ENCODE measurements around the gene CHRDL2.

The CHRDL2 gene

DNA sequence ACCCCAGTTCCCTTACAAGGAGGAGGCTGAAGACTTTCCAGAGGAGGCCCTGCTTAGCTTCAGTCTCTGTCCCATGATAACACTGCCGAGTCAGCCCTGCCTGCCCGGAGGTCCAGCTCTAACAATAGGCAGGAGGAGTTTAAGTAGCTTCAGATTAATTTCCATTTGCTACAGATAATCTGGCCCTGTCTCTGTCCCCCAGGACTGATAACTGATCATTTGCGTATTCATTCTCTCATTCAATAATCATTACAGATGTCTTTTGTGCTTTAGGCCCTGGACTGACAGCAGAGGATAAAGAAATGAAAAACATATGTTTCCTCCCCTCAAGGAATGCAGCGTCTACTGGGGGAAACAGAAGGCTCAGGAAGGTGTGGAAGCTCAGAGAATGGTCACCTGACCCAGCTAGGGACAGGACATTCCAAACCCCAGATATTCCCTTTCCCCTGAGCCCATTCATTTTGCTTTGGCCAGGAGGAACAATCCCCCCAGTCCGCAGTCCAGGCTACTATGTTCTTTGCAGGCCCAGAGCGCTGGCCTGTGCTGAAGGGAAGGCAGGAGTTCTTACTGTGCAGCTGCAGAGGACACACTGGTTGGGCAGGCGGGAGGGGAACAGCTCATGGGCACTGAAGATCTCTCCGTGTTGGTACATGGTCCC is 20.8 kb downstream of the CHRDL2 start:
- no peak for DNase-seq (ENCODE audit: low spot score)

DNA sequence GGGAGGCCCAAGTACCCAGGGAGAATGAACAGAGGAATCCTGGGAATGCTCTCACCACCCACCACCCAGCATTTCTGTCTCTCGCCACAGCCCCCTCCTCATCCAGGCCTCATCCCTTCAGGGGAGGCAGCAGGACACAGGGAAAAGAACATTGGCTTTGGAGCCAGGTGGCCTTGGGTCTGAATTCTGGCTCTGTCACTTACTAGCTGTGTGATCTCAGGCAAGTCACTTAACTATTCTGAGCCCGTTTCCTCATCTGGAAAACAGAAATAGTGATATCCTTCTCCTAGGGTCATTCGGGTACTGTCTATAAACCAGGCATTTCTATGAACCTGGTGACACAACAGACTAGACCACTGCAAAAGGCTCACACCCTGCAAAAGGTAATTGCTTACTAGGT is 22.1 kb downstream of the CHRDL2 start:
- DNase-seq (ENCODE audit: low spot score), result no peak

DNA sequence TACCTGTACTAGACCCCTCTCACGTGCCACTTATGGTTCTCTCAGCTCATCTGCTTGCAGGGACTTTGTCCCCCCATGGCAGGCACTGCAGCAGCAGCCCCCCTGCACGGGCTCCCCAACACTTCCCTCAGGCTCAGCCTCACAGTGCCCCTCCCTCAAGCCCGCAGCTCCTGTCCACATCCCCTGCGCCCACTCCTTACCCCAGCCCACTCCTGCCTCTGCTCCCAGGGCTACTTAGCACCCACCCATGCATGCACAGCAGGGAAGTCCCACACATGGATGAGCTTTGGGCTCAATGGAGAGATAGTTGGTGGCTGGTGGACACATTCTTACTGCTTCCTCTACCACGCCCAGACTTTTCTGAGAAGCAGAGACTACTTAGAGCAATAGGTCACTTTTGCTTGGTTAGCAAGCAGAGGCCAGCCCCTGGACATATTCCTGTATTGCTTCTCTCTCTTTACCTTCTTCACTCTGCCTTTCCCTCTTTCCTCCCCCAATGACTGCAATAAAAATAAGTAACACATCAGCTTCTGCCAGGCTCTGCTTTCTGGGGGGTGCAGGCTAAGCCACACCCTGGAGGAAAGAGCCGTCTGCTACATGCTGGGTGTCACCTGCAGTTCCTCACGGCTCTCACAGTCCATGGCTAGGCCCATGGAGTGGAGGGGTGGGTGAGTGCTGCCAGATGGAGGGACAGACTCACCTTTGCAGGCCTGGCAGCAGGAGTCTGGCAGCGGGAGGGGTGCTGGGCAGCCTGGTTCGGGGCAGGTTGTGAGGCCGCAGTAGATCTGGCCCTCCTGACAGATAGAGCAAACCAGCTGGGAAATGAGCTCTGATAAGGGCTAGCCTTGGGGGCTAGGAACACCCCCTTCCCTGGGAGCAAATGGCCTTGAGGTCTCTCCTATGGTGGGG is 23.4 kb downstream of the CHRDL2 start:
- no peak for DNase-seq (ENCODE audit: low spot score)

DNA sequence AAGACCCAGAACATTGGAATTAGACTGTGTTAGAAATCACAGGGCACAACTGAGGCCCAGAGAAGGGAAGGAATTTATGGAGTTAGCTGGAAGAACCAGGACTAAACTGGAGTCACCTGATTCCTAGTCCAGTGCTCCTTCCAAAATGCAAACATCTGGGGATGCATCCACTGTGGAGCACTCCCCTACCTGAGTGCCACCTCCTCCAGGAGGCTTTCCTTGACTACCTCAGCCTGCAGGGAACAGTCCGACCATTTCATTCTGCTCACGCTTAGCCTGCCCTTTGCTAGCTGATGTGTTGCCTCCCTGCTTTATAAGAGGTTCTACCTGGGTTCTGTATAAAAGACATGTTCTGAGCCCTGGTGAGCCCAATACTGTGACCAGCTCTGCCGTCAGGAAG is 24.0 kb downstream of the CHRDL2 start:
- DNase-seq (ENCODE audit: low spot score), result no peak

DNA sequence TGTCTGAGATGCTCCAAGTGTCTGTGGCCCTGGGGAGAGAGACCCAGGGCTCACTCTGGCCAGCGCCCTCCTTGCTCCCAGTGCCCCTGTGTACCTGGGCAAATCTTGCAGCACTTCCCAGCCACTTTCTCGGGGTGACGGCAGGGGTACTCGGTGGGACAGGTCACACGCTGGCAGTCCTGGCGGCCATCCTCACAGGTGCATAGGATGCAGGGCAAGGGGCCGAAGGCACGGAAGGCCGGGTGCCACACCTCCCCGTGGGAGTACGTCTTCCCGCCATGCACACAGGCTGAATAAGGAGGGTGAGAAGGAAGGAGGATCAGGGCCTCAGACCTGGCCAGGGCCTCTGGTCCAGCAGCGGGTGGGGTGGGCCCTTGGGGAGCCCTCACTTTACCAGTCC is 28.0 kb downstream of the CHRDL2 start:
- no peak for DNase-seq (ENCODE audit: low spot score)

DNA sequence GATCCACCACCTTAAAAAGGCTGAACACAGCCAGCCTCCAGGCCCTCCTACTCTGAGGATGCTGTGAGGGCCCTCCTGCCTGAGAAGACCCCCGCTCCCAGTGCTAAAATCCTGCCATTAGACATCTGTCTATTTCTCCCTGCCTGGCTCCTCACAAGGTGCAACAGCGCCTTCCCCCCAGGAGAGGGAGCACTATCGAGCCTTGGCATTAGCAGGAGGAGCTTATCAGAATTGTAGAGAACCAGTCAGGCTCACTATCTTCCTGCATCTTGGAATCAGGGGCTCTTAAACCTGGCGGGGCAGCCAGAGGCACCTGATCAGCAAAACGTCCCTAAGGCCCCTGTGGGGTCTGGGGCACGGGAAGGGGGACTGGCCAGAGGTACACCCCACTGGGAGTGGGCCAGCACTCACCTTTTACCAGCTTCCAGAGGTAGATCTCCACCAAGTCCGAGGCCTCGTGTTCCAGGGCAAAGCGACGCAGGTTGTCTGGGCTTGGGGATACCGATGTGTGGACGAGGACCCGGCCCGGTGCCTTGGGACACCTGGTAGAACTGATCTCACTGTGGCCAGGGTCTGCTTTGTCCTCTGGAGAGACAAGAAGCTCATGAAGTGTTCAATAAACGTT is 28.7 kb downstream of the CHRDL2 start:
- DNase-seq (ENCODE audit: low spot score), result peak; percentile 65

DNA sequence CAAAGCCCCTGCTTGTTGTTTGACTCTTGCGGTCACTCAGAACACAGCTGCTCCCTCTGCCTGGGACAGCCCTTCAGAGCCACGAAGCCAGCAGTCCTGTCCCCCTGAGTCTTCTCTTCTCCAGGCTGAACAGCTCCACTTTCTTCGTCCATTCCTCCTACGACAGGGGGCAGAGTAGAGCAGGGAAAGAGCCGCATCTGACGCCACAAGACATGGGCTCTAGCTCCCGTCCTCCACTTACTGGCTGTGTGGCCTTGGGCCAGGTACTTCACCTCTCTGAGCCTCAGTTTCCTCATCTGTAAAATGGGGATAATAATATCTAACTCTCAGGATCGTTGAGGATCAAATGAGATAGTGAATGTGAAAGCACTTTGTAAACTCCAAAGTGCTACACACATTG is 29.9 kb downstream of the CHRDL2 start:
- DNase-seq (ENCODE audit: low spot score), result no peak

DNA sequence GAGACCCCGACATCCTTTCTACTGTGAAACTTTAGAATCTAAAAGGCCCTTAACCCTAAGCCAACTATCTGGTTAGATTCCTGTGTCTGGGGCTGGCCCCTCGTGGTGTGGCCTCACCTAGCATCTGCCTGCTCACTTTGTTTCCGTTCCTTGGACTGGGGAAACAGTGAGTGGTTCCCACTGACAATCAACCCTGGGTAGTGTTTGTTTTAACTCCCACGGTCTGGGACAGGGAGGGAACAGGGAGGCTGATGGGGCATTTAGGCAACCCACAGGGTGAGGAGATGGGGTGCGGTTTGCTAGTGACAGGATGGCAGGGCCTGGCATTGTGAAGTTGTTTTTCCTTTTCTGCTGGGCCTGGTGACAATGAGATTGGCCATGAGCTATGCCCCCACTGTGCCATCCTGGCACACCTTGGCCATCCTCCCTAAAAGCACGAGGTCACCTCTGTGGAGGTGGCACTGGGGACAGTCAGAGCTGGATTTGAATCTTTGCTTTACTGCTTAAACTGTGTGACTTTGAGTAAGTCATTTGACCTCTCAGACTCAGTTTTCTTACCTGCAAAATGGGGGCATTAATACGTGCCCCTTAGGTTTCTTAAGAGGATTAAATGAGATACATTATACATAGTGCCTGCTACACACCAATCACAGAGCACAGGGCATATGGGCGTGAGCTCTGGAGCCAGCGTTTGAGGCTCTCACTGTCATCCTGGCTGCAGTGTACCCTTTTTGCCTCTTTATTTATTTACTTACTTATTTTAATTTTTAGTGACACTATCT is 31.4 kb downstream of the CHRDL2 start:
- DNase-seq (ENCODE audit: low spot score), result no peak

DNA sequence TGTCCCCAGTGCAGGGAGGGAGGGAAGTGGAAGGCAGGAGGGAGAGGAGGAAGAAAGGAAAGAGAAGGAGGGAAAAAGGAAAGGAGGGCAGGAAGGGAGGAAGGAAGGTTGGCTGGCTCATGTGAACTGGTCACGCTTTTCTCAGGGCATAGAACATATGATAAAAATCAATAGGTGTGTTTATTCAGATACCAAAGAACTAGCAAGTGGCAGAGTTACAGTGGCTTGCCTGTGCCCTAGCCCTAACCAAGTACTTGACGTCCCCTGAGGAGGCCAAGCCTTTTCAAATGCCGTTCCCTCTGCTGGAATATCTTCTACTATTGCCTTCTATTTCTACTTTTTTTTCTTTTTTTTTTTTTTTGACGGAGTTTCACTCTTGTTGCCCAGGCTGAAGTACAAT is 33.5 kb downstream of the CHRDL2 start:
- DNase-seq (ENCODE audit: low spot score), result no peak

DNA sequence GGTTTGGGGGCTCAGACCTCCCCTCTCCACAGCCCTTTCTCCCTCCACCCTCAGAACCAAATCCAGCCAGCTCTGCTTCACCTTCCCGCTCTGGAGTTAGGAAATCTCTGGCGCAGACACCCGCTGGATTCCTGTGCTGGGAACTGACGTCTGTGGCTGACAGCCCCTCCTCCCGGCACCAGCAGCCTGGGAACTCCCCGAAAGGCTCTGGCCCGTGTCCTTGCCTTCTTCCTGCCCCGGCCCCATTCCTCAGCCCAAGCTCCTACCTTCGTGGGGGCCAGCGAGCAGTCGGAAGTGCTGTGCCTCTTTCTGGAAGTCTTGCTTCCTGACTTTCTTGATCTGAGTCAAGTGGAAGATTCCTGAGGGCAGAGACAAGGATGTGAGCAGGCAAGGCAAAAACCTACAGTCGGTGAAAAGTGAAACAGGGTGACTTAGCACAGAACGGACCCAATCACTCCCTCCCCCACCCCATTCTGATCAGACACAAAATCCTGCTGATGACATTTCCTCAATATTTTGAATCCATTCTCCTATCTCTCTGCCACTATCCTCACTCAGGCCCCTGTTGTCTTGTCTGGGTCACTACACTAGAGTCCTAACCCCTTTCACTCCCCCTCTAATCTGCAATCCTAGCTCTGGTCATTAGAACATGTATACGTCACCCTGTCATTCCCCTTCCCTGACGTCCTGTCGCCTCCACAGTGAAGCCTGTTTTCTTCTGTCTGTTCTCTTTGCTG is 34.1 kb downstream of the CHRDL2 start:
- no peak for DNase-seq (ENCODE audit: low spot score)

DNA sequence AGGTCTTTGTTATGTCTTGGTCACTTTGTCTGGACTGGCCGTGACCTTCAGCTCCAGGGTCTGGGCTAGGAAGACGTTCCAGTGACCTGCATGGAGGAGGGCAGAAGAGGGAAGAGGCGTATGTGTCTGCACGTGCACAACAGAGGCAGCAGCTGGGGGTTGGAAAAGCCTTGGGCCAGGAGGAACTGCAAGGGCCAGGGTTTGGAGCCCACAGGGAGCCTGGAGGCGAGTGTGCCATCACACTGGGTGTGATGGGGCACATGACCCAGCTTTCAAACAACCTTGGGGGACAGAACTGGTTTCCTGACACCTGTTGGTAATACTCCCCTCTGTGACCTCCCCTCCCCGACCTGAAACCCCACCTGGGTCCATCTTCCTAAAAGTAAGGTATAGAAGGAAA is 34.7 kb downstream of the CHRDL2 start:
- no peak for DNase-seq (ENCODE audit: low spot score)

DNA sequence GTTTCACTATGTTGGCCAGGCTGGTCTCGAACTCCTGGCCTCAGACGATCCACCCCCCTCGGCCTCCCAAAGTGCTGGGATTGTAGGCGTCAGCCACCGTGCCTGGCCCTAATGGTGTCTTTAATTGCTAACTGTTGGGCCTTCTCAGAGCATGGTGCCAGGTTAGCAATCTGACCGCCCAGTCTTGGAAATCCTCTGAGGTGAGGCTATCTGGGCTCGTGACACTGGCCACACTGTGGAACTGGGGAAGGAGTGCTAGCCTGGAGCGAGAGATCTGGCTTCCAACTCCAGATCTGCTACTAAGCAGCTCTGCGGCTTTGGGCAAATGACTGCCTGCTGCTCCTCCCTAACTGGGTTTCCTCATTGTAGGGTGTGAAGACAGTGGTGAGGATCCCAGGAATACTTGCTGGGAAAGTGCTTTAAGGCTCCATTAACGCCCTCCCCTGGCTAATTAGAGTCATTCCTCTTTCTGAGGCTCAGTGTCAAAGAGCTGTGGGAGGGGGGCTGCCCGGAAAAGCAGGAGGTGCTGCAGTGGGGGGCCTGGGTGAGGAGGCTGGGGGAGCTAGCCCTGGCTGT is 35.4 kb downstream of the CHRDL2 start:
- DNase-seq (ENCODE audit: low spot score), result no peak

DNA sequence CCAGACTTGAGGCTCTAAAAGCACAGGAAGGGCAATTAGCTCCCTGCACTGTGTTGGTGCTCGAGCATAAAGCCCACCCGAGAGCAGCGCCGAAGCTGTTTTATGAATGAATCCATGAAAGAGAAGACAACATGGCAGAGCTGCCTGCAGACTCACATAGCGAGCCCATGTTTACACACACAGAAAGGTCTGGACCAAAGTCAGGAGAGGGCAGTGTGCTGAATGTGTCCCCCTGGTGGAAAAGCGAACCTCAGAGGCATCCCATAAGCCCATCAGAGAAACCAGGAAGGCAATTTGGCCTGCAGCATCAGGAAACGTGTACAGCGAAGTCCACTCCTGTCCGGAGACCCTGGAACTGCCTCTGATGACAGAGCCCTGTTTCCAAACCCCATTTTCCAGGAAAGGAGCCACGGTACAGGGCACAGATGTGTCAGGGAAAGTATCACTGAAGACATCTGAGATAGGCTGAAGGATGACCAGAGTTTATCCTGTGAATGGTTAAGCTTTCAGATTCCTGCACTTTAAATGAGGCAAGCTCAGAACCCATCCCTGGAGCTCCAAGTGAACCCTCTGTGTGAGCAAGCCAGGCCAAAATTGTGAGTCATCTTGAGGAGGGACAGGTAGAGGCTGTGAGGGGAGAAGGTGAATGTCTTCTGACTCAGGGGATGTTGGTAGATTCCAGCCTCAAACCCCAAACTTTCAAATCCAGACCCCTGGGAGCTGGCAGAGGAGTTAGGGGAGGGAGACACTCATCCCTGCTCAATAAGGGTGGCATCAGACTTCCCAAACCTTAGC is 36.9 kb downstream of the CHRDL2 start:
- DNase-seq (ENCODE audit: low spot score), result no peak

DNA sequence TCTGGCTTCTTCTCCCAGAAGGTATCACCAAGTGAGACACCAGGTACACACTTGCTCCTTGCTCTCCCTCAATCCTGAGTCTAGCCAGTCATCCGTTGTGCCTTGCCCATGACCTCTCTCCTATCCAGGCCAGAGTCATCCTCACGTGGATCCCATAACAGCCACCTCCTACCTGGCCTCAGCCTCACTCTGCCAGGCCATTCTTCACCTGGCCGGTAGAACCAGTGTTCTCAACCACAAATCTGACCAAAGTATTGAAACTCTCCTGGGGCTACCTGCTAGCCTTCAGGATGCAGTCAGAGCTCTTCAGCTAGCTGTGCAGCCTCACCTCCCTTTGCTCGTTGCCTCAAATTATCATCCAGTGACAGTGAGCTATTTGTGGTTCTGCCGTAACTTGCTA is 37.7 kb downstream of the CHRDL2 start:
- no peak for DNase-seq (ENCODE audit: low spot score)

DNA sequence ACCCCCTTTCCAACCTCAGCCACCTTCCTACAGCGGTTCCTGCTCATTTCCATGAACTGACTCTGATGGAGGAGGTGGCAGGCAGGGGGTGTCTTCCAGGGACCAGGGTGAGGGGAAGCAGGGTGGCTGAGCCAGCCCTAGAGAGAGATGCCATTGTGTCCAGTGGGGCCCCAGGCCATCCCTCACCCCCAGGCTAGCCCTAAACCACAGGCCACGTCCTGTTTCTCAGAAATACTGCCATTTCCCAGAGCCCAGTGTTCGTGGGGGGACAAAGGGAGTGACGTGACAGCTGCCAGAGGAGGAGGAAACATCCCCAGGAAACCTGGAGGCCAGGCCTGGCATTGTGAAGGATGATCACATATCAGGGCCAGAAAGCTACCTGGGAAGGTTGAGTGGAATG is 39.5 kb downstream of the CHRDL2 start:
- no peak for DNase-seq (ENCODE audit: low spot score)

DNA sequence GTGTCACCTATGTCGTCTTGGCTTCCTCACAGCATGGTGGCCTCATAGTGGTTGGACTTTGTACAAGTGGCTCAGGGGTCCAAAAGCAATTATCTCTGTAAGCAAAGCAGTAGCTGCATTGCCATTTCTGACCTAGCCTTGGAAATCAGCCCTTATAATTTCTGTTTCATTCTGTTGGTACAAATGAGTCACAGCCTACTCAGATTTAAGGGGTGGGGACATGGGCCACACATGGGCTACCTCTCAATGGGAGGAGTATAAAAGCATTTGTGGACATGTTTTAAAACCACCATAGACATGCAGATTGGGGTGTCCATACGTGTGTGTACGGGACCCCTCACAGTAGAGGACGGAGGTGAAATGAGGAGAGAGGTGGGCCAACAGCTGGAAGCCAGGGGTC is 41.6 kb downstream of the CHRDL2 start:
- DNase-seq (ENCODE audit: low spot score), result no peak

DNA sequence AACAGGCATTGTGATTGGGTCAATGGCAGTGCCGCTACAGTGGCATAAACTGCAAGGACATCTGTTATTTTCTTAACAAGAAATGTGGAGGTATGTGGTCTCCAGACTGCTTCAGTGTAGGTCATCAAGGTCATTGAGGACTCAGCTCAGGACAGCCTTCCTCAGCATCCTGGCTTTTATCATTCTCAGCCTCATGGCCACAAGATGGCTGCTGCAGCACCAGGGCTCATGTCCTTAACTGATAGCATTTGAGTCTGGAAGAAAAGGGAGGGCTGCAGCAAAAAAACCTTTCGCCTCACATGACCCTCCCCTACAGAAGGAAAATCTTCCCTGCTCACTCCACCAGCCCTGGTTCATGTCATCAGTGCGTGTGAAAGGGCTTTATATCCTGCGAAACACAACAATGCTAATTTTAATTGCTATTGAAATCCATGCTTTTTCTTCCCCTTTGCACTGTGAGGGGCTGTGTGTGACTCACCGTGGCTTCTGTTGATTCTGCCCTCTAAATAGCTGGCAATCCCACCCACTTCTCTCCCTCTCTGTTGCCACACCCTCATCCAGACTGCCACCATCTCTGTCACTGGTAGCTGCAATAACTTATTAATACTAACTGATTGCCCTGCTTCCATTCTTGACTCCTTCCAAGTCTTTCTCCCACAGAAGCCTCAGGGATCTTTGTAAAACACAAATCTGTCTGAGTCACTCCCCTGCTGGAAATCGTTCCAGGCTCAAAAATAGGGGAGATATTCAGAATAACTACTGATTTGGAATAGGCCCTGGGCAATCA is 43.8 kb downstream of the CHRDL2 start:
- no peak for DNase-seq (ENCODE audit: low spot score)

DNA sequence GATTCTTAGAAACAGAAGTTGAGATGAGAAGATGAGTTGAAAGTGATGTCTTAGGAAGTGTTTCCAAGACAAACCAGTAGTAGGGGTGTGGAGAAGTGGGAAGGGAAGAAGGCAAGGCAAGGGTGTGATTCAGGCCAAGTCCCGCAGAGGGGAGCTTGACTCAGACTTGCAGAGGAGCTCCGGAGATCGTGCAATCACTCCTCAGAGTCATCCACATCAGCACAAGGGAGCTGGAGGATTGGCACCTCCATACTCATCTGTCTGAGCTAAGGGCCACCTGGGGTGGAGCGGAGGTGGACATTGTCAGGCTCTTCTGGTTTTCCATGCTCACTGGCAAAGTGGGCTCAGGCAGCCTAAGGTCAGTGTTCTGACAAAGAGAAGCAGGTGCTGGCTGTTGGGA is 44.4 kb downstream of the CHRDL2 start:
- DNase-seq (ENCODE audit: low spot score), result no peak

DNA sequence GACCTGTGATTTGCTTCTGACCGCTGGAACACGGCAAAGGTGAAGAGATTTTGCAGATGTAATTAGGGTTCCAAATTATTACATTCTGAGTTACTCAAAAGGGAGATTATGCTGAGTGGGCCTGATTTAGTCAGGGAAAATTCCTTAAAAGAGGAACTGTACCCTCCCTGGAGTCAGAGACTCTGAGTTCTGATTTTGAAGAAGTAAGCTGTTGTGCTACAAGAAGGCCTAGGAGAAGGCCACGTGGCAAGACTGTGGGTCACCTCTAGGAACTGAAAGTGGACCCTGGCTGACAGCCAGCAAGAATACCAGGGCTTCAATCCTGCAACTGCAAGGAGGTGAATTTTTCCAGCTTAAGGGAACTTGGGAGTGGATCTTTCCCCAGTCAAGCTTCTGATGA is 45.3 kb downstream of the CHRDL2 start:
- no peak for DNase-seq (ENCODE audit: low spot score)

DNA sequence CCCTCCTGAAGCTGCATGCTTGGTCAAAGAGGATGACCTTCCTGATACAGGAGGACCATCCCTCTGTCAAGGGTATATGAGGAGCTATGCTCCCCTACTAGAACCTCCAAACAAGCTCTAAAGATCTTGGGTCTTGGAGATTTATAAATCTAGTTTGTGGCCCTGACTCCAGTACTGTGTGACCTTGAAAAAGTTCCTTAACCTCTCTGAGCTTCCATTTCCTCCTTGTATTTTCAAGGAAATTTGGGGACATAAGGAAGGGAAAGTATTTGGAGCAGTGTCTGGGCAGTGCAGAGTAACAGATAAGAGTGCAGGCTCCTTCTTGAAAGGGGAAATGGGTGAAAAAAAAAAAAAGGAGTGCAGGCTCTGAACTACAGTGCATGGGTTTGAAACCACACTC is 45.9 kb downstream of the CHRDL2 start:
- DNase-seq (ENCODE audit: low spot score), result no peak
